GM12864 (cell line): ENCODE results near the gene SEMA3E.

Source experiments
- DNase-seq: peaks from one replicate; pipeline ENCODE4 v3.0.0-alpha.2; 2011; ENCODE audit warnings: low read depth
- H3K4me3 ChIP-seq: 2 replicates; pipeline ENCODE4 v1.5.1; 2011; ENCODE audit warnings: mild to moderate bottlenecking, low read depth, low read length, control low read depth
- CTCF ChIP-seq: IDR thresholded peaks from 2 replicates; pipeline ENCODE4 v1.5.1; 2011; ENCODE audit warnings: low read depth, mild to moderate bottlenecking, moderate library complexity, low read length, control low read depth, inconsistent platforms; ENCODE audit errors: missing control alignments

The SEMA3E gene

GRCh38 chr7:83504330-83504729, 144.6 kb downstream of the SEMA3E start:
- H3K4me3 ChIP-seq, result no peak overlapping the region
- no peak for DNase-seq
- no peak for TF ChIP-seq CTCF

GRCh38 chr7:83502636-83503035, 146.3 kb downstream of the SEMA3E start:
- no peak for TF ChIP-seq CTCF
- no peak for DNase-seq

GRCh38 chr7:83494683-83495082, 154.3 kb downstream of the SEMA3E start:
- DNase-seq, result no peak
- no peak overlapping the region for H3K4me3 ChIP-seq
- TF ChIP-seq CTCF, result no peak

More at GRCh38 chr7:83502636-83503035, 146.3 kb downstream of the SEMA3E start:
- no peak overlapping the region for H3K4me3 ChIP-seq

GRCh38 chr7:83492802-83493201, 156.1 kb downstream of the SEMA3E start:
- H3K4me3 ChIP-seq, result no peak overlapping the region
- DNase-seq, result no peak
- no peak for TF ChIP-seq CTCF

GRCh38 chr7:83487801-83488200, 161.1 kb downstream of the SEMA3E start:
- H3K4me3 ChIP-seq, result no peak overlapping the region
- TF ChIP-seq CTCF, result no peak
- no peak for DNase-seq

GRCh38 chr7:83486957-83487356, 162.0 kb downstream of the SEMA3E start:
- TF ChIP-seq CTCF, result no peak
- no peak overlapping the region for H3K4me3 ChIP-seq
- no peak for DNase-seq

- no peak for DNase-seq
- no peak for TF ChIP-seq CTCF
- no peak overlapping the region for H3K4me3 ChIP-seq
Observed at GRCh38 chr7:83486536-83486935, 162.4 kb downstream of the SEMA3E start.
